HCT116 (cell line): ENCODE results near the gene NSMF. TPM values are rescaled to one million over a fixed set of nuclear protein-coding genes. Genes with fewer than 3 reads are reported as not detected.
"Not testable (repeated sequence)": the region's sequence is repeated elsewhere in the genome, so short reads cannot be mapped to it uniquely, and the experiment has no call there.

Experiments used
- ATAC-seq: fragments of 200-7000 bp; cut with Tn5 transposase; 2 replicates; pipeline ENCODE4 v1.9.1; 2020; ENCODE audit warnings: mild to moderate bottlenecking, moderate library complexity
- BruUV-seq: library from RNA; stranded (reverse); fragments of 400-500 nt; replicated peaks from 2 replicates; lab custom pipeline; 2021; lab: Mats Ljungman, UMichigan
- CTCF ChIA-PET: fragments of 300-600 bp; sonication (Branson Sonifier 250); formaldehyde crosslinking; loops from one replicate; lab custom pipeline; 2021; ENCODE audit warnings: antibody characterized with exemption; lab: Charles Lee
- POLR2A ChIA-PET: fragments of 300-600, 350-600 bp; sonication (Branson Sonifier 250); formaldehyde crosslinking; loops from one replicate; lab custom pipeline; 2021; ENCODE audit warnings: antibody characterized with exemption; lab: Charles Lee
- RAD21 ChIA-PET, 2 experiments: fragments of 300-600 bp; sonication (Branson Sonifier 250); formaldehyde crosslinking; loops; one replicate each; lab custom pipeline; 2023; ENCODE audit warnings: low total read pairs in 2 of 2; ENCODE audit not compliant: uncharacterized antibody in 2 of 2, unreplicated experiment in 2 of 2, low non-redundant PET in 1 of 2; lab: Charles Lee
- DNase-seq: peaks from one replicate; pipeline ENCODE4 v3.0.0-alpha.2; 2010; ENCODE audit warnings: low read depth, low spot score
- H2AFZ ChIP-seq: fragments of 200-600 bp; shearing (Covaris generic), sonication (generic); 2 replicates; pipeline ENCODE4 v1.6.1; 2017; ENCODE audit warnings: low read depth, mixed run types, mixed read lengths, antibody characterized with exemption, low read length; ENCODE audit not compliant: poor library complexity, severe bottlenecking
- H3K27ac ChIP-seq: 2 replicates; pipeline ENCODE4 v1.5.1; 2012; ENCODE audit warnings: low read depth, low read length
- H3K27me3 ChIP-seq: fragments of 200-600 bp; sonication (generic); 2 replicates; pipeline ENCODE4 v1.6.1; 2016; ENCODE audit warnings: mixed run types, low read length, mixed read lengths; ENCODE audit not compliant: insufficient read depth
- H3K36me3 ChIP-seq, 2 experiments: fragments of 200-500 bp in 1 of 2; fragments of 200-600 bp in 1 of 2; sonication (Bioruptor generic) in 1 of 2; sonication (generic) in 1 of 2; 2 replicates each; pipeline versions ENCODE4 v1.5.1 to v1.6.1; 2014 to 2016; ENCODE audit warnings: low read length in 2 of 2, inconsistent platforms in 1 of 2, mixed read lengths in 1 of 2, mixed run types in 1 of 2; ENCODE audit not compliant: insufficient read depth in 2 of 2, control insufficient read depth in 1 of 2
- H3K4me1 ChIP-seq, 2 experiments: fragments of 200-600 bp in 1 of 2; sonication (generic) in 1 of 2; 2 replicates each; pipeline versions ENCODE4 v1.5.1 to v1.6.1; 2012 to 2017; ENCODE audit warnings: low read length in 2 of 2, inconsistent platforms in 1 of 2, mild to moderate bottlenecking in 1 of 2, mixed read lengths in 1 of 2, mixed run types in 1 of 2, moderate library complexity in 1 of 2; ENCODE audit not compliant: insufficient read depth in 2 of 2, control insufficient read depth in 1 of 2
- H3K4me2 ChIP-seq: fragments of 200-600 bp; sonication (generic); 2 replicates; pipeline ENCODE4 v1.6.1; 2017; ENCODE audit warnings: mixed run types, low read length, mixed read lengths
- H3K4me3 ChIP-seq, 2 experiments: fragments of 200-600 bp in 1 of 2; sonication (generic) in 1 of 2; replicated peaks in 1 of 2; 2 replicates each; pipeline ENCODE4 v1.5.1; 2011 to 2016; ENCODE audit warnings: low read length in 2 of 2, control low read depth in 1 of 2, low read depth in 1 of 2, mild to moderate bottlenecking in 1 of 2, mixed read lengths in 1 of 2, mixed run types in 1 of 2
- H3K79me2 ChIP-seq: fragments of 200-600 bp; sonication (generic); 2 replicates; pipeline ENCODE4 v1.6.1; 2017; ENCODE audit warnings: mild to moderate bottlenecking, mixed run types, low read length, moderate library complexity, mixed read lengths; ENCODE audit not compliant: insufficient read depth
- H3K9ac ChIP-seq: fragments of 200-600 bp; sonication (generic); 2 replicates; pipeline ENCODE4 v1.6.1; 2016; ENCODE audit warnings: low read length, mixed read lengths
- H3K9me2 ChIP-seq: fragments of 200-600 bp; sonication (generic), shearing (Covaris generic); 2 replicates; pipeline ENCODE4 v1.6.1; 2017; ENCODE audit warnings: mixed run types, mild to moderate bottlenecking, moderate library complexity; ENCODE audit not compliant: insufficient read depth
- H3K9me3 ChIP-seq, 2 experiments: fragments of 200-500 bp in 1 of 2; fragments of 200-600 bp in 1 of 2; sonication (Bioruptor generic) in 1 of 2; sonication (generic) in 1 of 2; 2 replicates each; pipeline ENCODE4 v1.6.1; 2014 to 2017; ENCODE audit warnings: low read length in 2 of 2, mixed read lengths in 2 of 2, inconsistent platforms in 1 of 2, low read depth in 1 of 2, mild to moderate bottlenecking in 1 of 2, mixed run types in 1 of 2, moderate library complexity in 1 of 2; ENCODE audit not compliant: control insufficient read depth in 1 of 2, insufficient read depth in 1 of 2
- H4K20me1 ChIP-seq: fragments of 200-600 bp; sonication (generic), shearing (Covaris generic); 2 replicates; pipeline ENCODE4 v1.6.1; 2017; ENCODE audit warnings: mixed run types, mild to moderate bottlenecking, moderate library complexity; ENCODE audit not compliant: insufficient read depth
- TCF7L2 ChIP-seq: IDR thresholded peaks from 2 replicates; pipeline ENCODE4 v1.7.0; 2011; ENCODE audit warnings: borderline replicate concordance, inconsistent platforms; ENCODE audit not compliant: insufficient read depth, insufficient read length; ENCODE audit errors: extremely low read depth
- intact Hi-C: fragments of 100-400 bp; cut with micrococcal nuclease; formaldehyde crosslinking; loops from 2 replicates; pipeline ENCODE4 v1.10.0; 2022
- total RNA-seq: library from RNA; stranded (reverse); gene quantifications from one replicate; pipeline ENCODE4 v1.2.1, GENCODE V29; 2021; ENCODE audit not compliant: unreplicated experiment

Gene NSMF
- total RNA-seq, 1 experiment from 2014 or later, result 81.9 TPM

- H3K4me3 ChIP-seq, H3K4me2 ChIP-seq, BruUV-seq, DNase-seq, RAD21 ChIA-PET, H3K9ac ChIP-seq, H2AFZ ChIP-seq, intact Hi-C loops, POLR2A ChIA-PET, H3K9me3 ChIP-seq, ATAC-seq, H3K27me3 ChIP-seq, H3K27ac ChIP-seq, H4K20me1 ChIP-seq, H3K9me2 ChIP-seq, CTCF ChIA-PET: not testable (repeated sequence)
- Histone ChIP-seq H3K36me3 (peaks cover 10 to 41% of the 10 kb centered on the region in 2 experiments; a peak in 3 of 4 replicates), H3K4me1 (peaks cover 9 to 30% of the 10 kb centered on the region in 2 experiments), H3K79me2 (peaks cover 23% of the 10 kb centered on the region; the same call in 1 of the 2 replicates)
- peak; percentile 66 for TF ChIP-seq TCF7L2
Observed at GRCh38 chr9:137451264-137452005, 7.7 kb downstream of the NSMF start.

- TF ChIP-seq TCF7L2, result peak; percentile 81
- TF ChIP-seq, all 23 proteins: peak for 1; not testable (repeated sequence) for 22
- H3K9me3 ChIP-seq, intact Hi-C loops, H2AFZ ChIP-seq, RAD21 ChIA-PET, H3K4me3 ChIP-seq, H3K27ac ChIP-seq, H3K9me2 ChIP-seq, BruUV-seq, POLR2A ChIA-PET, DNase-seq, H3K4me2 ChIP-seq, CTCF ChIA-PET, H3K27me3 ChIP-seq, ATAC-seq, H4K20me1 ChIP-seq, H3K9ac ChIP-seq: not testable (repeated sequence)
- H3K4me1 ChIP-seq, result peaks cover 13 to 31% of the 10 kb centered on the region in 2 experiments
- H3K79me2 ChIP-seq, result peaks cover 16% of the 10 kb centered on the region; the same call in 1 of the 2 replicates
- peaks cover 8 to 34% of the 10 kb centered on the region in 2 experiments; a peak in 3 of 4 replicates for H3K36me3 ChIP-seq
Observed at GRCh38 chr9:137450539-137451222, 8.5 kb downstream of the NSMF start.
